Loucy (cell line): ENCODE data around the gene PAPOLB.

ENCODE experiments used
- EZH2phosphoT487 ChIP-seq: fragments of 200-600 bp; IDR thresholded peaks from 2 replicates; pipeline ENCODE4 v1.6.1; 2018; ENCODE audit warnings: antibody characterized with exemption, mild to moderate bottlenecking, moderate library complexity, borderline replicate concordance
- TF ChIP-seq, protein P1 (sequence below): fragments of 200-600 bp; sonication (generic); conservative IDR thresholded peaks from 2 replicates; pipeline ENCODE4 v1.5.1; 2014; ENCODE audit warnings: mild to moderate bottlenecking, antibody characterized with exemption, low read length

DNA sequence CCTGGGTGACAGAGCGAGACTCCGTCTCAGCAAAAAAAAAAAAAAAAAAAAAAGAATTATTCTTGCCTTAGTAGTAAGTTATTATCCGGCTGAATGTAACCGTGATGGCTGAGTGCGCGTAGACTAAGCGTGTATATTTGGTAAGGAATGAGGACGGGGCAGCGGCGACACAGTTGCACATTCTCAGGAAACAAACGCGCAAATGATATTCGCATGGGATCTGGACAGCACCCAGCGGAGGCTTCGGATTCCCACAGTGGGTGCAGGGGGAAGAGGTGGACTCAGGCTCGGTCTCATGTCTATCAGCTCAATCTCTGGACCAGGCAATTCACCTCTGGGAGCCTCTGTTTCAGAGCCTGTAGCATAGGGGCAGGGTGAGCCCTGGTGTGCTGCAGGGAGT lies 29.1 kb downstream of the PAPOLB start:
- TF ChIP-seq, protein P1, sequence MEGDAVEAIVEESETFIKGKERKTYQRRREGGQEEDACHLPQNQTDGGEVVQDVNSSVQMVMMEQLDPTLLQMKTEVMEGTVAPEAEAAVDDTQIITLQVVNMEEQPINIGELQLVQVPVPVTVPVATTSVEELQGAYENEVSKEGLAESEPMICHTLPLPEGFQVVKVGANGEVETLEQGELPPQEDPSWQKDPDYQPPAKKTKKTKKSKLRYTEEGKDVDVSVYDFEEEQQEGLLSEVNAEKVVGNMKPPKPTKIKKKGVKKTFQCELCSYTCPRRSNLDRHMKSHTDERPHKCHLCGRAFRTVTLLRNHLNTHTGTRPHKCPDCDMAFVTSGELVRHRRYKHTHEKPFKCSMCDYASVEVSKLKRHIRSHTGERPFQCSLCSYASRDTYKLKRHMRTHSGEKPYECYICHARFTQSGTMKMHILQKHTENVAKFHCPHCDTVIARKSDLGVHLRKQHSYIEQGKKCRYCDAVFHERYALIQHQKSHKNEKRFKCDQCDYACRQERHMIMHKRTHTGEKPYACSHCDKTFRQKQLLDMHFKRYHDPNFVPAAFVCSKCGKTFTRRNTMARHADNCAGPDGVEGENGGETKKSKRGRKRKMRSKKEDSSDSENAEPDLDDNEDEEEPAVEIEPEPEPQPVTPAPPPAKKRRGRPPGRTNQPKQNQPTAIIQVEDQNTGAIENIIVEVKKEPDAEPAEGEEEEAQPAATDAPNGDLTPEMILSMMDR = no peak
- TF ChIP-seq EZH2phosphoT487 = no peak
